ENCODE measurements around the gene CD38. TPM values are rescaled to one million over a fixed set of nuclear protein-coding genes. Genes with fewer than 3 reads are reported as not detected.

The CD38 gene
- total RNA-seq, 1 experiment from 2014 or later: 0.07 TPM

- Histone ChIP-seq H3K79me2 (ENCODE audit: insufficient read depth, low read length) (no peaks in the 10 kb centered on the region), H2AK5ac (ENCODE audit: insufficient read length, low read length) (no peak overlapping the region), H2BK5ac (ENCODE audit: insufficient read length, low read length) (no peak overlapping the region), H3K4me2 (ENCODE audit: insufficient read depth, insufficient read length, low read length) (no peak overlapping the region), H3K4me1 (ENCODE audit: insufficient read depth, low read length) (no peaks in the 10 kb centered on the region), H3K14ac (ENCODE audit: insufficient read depth, low read length) (no peak overlapping the region), H3K9me3 (ENCODE audit: control insufficient read depth, low read depth, low read length) (no peaks in the 10 kb centered on the region), H3T11ph (ENCODE audit: low read length) (no peak overlapping the region), H3K9ac (ENCODE audit: extremely low read depth, insufficient read length, low read length) (no peak overlapping the region), H3K56ac (ENCODE audit: insufficient read length, low read depth, low read length) (no peak overlapping the region), H4K91ac (ENCODE audit: insufficient read length, low read depth, low read length) (no peak overlapping the region), H4K5ac (ENCODE audit: insufficient read length, low read depth, low read length) (no peak overlapping the region), H3K23ac (ENCODE audit: insufficient read length, low read depth, low read length) (no peak overlapping the region), H2BK15ac (ENCODE audit: low read depth, low read length) (no peak overlapping the region), H3K27ac (ENCODE audit: insufficient read length, low read depth, low read length) (no peak overlapping the region), H2AFZ (ENCODE audit: low read length) (no peak overlapping the region), H2BK120ac (ENCODE audit: low read depth, low read length, poor library complexity, severe bottlenecking) (no peak overlapping the region), H4K20me1 (ENCODE audit: control insufficient read depth, insufficient read depth, insufficient read length) (no peaks in the 10 kb centered on the region), H3K23me2 (ENCODE audit: insufficient read length, low read depth, low read length, poor library complexity, severe bottlenecking) (no peaks in the 10 kb centered on the region), H3K79me1 (ENCODE audit: insufficient read depth, low read depth, low read length, poor library complexity, severe bottlenecking) (no peaks in the 10 kb centered on the region), H3K18ac (ENCODE audit: insufficient read length, low read depth, low read length) (no peak overlapping the region), H2BK20ac (ENCODE audit: low read depth, low read length, poor library complexity, severe bottlenecking) (no peak overlapping the region), H4K8ac (replicated peaks; ENCODE audit: insufficient read length, low read depth, low read length) (no peak overlapping the region), H3K27me3 (ENCODE audit: insufficient read depth, low read length) (no peaks in the 10 kb centered on the region), H2BK12ac (ENCODE audit: insufficient read length, low read depth, low read length) (no peak overlapping the region), H3K4ac (ENCODE audit: low read depth, low read length) (no peak overlapping the region)
- Mint-ChIP-seq H3K4me3 (no peak overlapping the region), H3K36me3 (ENCODE audit: insufficient read depth in 1 of 3, low read depth in 3 of 3) (peaks cover 0 to 5% (median 5%) of the 10 kb centered on the region in 3 experiments; a peak in 2 of 7 replicates), H3K27me3 (ENCODE audit: low read depth) (peaks cover 2% of the 10 kb centered on the region), H3K9me3 (peaks cover 0 to 2% of the 10 kb centered on the region in 2 experiments; a peak in 3 of 5 replicates), H3K4me1 (0 out of 4 replicates have a peak, but pooled peaks cover 0 to 3% of the 10 kb centered on the region in 2 experiments), H3K27ac (no peak overlapping the region)
- WGBS (ENCODE audit: extremely low coverage, insufficient read length, low lambda C conversion rate): no CpG with 5 or more reads among the region's 1 CpG
- no peak for TF ChIP-seq CTCF (conservative IDR thresholded peaks at IDR 0.05)
- DNase-seq: no peak
Measured at GRCh38 chr4:15899511-15899910, 121.4 kb downstream of the CD38 start.

All from H9 (cell line).